Erythroblast (primary cell): ENCODE data around the gene GFOD1.

Experiments
- GATA1 ChIP-seq: IDR thresholded peaks from 2 replicates; pipeline ENCODE4 v1.6.1; 2011; ENCODE audit warnings: low read depth, mild to moderate bottlenecking, control low read depth, low read length, moderate library complexity
- POLR2A ChIP-seq: IDR thresholded peaks from 2 replicates; pipeline ENCODE4 v1.6.1; 2011; ENCODE audit warnings: mild to moderate bottlenecking, low read length

- TF ChIP-seq POLR2A (no peak), GATA1 (no peak)
These were observed 125.0 kb downstream of the GFOD1 start for GRCh38 chr6:13362412-13362811.
